Measurements from ENCODE around the gene PIP5K1C.
A peak's percentile ranks its signal among the peaks of the same experiment; 100 is the strongest.

PIP5K1C gene, protein sequence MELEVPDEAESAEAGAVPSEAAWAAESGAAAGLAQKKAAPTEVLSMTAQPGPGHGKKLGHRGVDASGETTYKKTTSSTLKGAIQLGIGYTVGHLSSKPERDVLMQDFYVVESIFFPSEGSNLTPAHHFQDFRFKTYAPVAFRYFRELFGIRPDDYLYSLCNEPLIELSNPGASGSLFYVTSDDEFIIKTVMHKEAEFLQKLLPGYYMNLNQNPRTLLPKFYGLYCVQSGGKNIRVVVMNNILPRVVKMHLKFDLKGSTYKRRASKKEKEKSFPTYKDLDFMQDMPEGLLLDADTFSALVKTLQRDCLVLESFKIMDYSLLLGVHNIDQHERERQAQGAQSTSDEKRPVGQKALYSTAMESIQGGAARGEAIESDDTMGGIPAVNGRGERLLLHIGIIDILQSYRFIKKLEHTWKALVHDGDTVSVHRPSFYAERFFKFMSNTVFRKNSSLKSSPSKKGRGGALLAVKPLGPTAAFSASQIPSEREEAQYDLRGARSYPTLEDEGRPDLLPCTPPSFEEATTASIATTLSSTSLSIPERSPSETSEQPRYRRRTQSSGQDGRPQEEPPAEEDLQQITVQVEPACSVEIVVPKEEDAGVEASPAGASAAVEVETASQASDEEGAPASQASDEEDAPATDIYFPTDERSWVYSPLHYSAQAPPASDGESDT

DNA sequence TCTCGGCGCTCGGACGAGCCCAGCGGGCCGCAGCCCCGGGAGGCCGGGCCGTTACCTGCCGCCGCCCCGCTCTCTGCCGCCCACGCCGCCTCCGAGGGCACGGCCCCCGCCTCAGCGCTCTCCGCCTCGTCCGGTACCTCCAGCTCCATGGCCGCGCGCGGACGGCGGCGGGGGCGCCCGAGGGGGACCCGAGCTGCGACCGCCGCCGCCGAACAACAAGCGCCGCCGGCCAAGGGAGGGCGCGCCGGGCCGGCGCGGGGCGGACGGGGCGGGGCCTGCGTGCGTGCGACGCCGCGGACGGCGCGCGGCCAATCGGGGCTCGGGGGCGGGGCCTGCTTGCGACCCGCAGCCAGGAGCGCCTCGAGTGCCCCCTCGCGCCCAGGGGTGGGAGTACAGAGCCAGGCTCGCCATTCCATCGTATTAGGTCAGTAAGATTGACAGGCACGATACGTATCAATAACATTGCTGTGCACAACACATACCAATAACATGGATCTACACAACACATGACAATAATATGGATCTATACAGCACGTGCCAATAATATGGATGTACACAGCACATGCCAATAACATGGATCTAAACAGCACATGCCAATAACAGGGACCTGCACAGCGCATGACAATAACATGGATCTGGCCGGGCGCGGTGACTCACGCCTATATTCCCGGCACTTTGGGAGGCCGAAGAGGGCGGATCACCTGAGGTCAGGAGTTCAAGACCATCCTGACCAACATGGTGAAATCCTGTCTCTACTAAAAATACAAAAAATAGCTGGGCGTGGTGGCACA is at the start of gene PIP5K1C:
PIP5K1C (minus strand) TSS at position 227 of the 791 bp plus-strand sequence; CDS start at position 149, 78 bp downstream.
- Mint-ChIP-seq H3K4me3 (peak within 1 kb of the TSS; percentile 94), H3K4me1 (peaks cover 43% of the 10 kb centered on the region), H3K9me3 (no peaks in the 10 kb centered on the region), H3K27ac (peak within 1 kb of the TSS; percentile 87), H3K36me3 (peaks cover 28% of the 10 kb centered on the region)
- DNase-seq (ENCODE audit: low spot score in 2 of 2) (peak; percentile 96 to 97), ATAC-seq (peak; percentile 92)

DNA sequence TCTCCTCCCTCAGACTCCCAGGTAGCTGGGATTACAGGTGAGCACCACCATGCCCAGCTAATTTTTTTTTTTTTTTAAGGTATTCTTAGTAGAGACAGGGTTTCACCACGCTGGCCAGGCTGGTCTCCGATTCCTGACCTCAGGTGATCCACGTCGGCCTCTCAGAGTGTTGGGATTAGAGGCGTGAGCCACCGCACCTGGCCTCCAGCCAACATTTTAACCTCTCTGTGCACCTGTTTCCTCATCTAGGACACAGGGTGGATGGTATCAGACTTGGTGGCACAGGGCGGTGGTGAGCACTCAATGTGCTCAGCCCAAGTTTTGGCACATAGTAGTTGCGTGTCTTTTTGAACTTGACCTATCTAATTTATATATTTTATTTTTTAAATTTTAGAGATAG is 48.7 kb upstream of the PIP5K1C start:
- no peaks in the 10 kb centered on the region for H3K4me1 Mint-ChIP-seq
- H3K4me3 Mint-ChIP-seq = no peak overlapping the region
- H3K9me3 Mint-ChIP-seq = no peaks in the 10 kb centered on the region
- H3K36me3 Mint-ChIP-seq = peaks cover 29% of the 10 kb centered on the region
- DNase-seq (ENCODE audit: low spot score in 2 of 2) (no peak), ATAC-seq (no peak)
- no peak overlapping the region for H3K27ac Mint-ChIP-seq

DNA sequence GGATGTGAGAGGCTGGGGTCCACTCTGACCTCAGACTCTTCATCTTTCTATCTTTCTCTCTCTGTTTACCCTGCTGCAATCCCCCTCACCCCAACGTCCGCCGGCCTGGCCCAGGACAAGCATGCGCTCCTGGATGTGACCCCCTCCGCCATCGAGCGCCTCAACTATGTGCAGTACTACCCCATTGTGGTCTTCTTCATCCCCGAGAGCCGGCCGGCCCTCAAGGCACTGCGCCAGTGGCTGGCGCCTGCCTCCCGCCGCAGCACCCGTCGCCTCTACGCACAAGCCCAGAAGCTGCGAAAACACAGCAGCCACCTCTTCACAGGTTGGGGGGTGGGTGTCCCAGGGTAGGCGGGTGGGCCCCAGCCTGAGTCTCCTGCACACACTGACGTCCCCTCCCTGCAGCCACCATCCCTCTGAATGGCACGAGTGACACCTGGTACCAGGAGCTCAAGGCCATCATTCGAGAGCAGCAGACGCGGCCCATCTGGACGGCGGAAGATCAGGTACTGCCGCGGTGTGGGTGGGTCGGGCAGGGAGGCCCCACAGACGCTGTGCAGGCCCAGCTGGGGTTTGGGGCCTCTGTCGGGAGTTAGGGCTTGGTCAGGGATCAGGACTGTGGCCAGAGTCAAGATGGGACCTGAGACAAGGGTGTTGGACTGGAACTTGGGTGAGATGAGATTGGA is 46.2 kb upstream of the PIP5K1C start:
- Mint-ChIP-seq H3K9me3 (no peaks in the 10 kb centered on the region), H3K4me3 (no peak overlapping the region), H3K36me3 (peaks cover 19% of the 10 kb centered on the region), H3K4me1 (no peaks in the 10 kb centered on the region), H3K27ac (no peak overlapping the region)
- DNase-seq (ENCODE audit: low spot score in 2 of 2) (no peak), ATAC-seq (no peak)

DNA sequence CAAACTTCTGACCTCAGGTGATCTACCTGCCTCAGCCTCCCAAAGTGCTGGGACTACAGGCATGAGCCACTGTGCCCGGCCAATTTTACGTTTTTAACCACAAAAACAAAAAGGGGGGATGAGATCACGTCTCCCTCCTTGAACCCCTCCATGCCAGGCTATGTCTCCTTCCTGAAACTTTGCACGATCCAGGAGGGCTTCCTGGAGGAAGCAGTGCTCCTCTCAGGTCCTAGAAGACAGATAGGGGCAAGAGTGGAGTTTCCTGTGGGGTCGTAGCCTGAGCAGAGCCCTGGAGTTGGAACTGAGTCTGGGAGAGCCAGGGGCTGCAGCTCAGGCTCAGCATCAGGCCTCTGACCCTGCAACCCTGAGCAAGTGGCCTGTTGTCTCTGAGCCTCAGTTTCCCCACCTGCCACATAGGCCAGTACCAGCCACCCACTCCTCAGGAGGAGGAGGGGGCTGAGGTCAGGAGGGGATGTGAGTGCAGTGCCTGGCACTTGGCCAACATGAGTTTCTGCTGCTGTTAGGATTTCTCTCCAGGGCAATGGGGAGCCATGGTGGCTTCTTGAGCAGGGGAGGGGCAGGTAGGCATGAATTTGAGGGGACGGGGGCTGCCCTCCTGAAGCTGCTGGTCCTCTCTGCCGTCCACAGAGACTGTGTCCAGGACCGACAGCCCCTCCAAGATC is 45.2 kb upstream of the PIP5K1C start:
- no peak for DNase-seq (ENCODE audit: low spot score in 2 of 2)
- no peak overlapping the region for H3K4me3 Mint-ChIP-seq

DNA sequence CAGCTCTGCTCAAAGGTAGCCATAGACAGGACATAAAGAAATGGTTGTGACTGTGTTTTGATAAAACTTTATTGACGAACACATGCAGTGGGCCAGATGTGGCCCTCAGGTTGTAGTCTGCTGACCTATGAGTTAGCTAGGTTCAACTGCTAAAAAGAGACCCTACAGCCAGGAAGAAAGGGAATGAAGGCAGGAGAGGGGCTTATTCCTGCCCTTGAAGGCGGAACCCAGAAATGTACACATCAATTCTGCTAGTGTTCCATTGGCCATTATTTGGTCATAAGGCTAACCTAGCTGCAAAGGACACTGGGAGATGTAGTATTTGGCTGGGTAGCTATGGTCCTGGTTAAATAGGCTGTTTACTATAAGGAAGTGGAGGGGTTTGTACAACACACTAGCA is 43.2 kb upstream of the PIP5K1C start:
- Mint-ChIP-seq H3K27ac (no peak overlapping the region), H3K4me3 (no peak overlapping the region), H3K36me3 (no peaks in the 10 kb centered on the region), H3K9me3 (no peaks in the 10 kb centered on the region), H3K4me1 (no peaks in the 10 kb centered on the region)
- DNase-seq (ENCODE audit: low spot score in 2 of 2) = no peak
- ATAC-seq = no peak

More for the DNA sequence above, 45.2 kb upstream of the PIP5K1C start:
- Mint-ChIP-seq H3K27ac (no peak overlapping the region), H3K36me3 (peaks cover 13% of the 10 kb centered on the region), H3K4me1 (no peaks in the 10 kb centered on the region), H3K9me3 (no peaks in the 10 kb centered on the region)
- peak; percentile 28 for ATAC-seq

DNA sequence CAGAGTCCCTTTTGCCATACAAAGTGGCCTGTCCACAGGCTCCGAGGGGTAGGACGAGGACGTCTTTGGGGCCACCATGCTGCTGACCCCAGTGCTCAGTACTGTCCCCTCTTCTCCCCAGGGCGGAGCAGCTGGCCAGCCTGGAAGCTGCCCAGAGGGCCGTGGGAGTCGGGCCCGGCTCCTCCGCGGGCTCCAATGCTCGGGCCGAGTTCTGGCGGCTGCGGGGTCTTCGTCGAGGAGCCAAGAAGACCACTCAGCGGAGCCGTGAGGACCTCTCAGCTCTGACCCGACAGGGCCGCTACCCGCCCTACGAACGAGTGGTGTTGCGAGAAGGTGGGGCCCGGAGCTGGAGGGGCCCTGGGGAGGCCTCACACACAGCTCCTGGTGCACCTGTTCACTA is 40.2 kb upstream of the PIP5K1C start:
- DNase-seq (ENCODE audit: low spot score in 2 of 2) (no peak), ATAC-seq (no peak)
- no peak overlapping the region for H3K27ac Mint-ChIP-seq
- H3K36me3 Mint-ChIP-seq = no peaks in the 10 kb centered on the region
- H3K4me1 Mint-ChIP-seq = peaks cover 6% of the 10 kb centered on the region
- no peaks in the 10 kb centered on the region for H3K9me3 Mint-ChIP-seq
- H3K4me3 Mint-ChIP-seq = no peak overlapping the region

DNA sequence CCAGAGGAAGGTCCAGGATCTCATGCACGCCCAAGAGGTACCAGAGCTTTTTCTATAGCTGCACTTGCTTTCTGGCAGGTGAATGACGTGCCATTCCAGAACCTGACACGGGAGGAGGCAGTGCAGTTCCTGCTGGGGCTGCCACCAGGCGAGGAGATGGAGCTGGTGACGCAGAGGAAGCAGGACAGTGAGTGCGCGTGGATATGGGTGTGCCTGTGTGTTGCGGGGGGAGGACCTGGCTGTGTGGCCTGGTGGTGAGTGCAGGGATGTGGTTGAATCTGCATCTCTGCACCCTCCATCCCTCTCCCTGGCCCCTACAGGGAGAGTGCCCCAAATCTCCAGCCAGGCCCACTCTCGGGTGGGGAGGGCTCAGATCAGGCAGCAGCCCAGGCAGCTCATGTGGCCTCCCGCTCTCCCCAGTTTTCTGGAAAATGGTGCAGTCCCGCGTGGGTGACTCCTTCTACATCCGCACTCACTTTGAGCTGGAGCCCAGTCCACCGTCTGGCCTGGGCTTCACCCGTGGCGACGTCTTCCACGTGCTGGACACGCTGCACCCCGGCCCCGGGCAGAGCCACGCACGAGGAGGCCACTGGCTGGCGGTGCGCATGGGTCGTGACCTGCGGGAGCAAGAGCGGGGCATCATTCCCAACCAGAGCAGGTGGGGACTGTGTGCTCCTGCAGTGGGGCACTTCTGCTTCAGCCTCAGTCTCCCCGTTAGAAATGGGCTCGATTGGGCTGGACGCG is 38.4 kb upstream of the PIP5K1C start:
- Mint-ChIP-seq H3K4me1 (peaks cover 6% of the 10 kb centered on the region), H3K4me3 (no peak overlapping the region), H3K36me3 (no peaks in the 10 kb centered on the region), H3K9me3 (no peaks in the 10 kb centered on the region), H3K27ac (no peak overlapping the region)
- DNase-seq (ENCODE audit: low spot score in 2 of 2) (no peak), ATAC-seq (no peak)

DNA sequence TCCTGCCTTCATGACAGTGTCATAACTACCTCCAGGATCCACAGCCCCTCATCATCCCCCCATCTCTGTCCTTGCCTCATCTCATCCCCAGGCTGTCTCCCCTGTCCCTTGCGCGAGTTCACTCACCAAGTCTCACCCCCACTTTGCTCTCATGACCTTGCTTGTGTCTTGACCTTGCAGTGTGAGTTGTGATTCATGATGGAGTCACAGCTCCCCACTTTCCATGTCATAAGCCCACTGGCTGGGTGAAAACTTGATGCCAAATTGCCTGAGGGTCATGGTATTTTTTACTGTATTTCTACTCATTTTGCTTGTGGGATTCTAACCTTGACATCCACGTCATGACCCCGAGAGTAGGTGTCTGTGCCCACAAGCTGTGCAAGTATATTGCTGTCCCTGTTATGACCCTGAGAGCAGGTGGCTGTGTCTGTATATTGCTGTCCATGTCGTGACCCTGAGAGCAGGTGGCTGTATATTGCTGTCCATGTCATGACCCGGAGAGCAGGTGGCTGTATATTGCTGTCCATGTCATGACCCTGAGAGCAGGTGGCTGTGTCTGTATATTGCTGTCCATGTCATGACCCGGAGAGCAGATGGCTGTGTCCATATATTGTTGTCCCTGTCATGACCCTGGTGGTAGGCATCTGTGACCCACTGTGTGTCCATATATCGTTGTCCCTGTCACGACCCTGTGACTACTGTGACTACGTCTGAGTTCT is 37.4 kb upstream of the PIP5K1C start:
- H3K9me3 Mint-ChIP-seq = no peaks in the 10 kb centered on the region
- no peak overlapping the region for H3K27ac Mint-ChIP-seq
- ATAC-seq = no peak
- H3K4me1 Mint-ChIP-seq = peaks cover 6% of the 10 kb centered on the region
- no peaks in the 10 kb centered on the region for H3K36me3 Mint-ChIP-seq
- no peak overlapping the region for H3K4me3 Mint-ChIP-seq
- no peak for DNase-seq (ENCODE audit: low spot score in 2 of 2)

DNA sequence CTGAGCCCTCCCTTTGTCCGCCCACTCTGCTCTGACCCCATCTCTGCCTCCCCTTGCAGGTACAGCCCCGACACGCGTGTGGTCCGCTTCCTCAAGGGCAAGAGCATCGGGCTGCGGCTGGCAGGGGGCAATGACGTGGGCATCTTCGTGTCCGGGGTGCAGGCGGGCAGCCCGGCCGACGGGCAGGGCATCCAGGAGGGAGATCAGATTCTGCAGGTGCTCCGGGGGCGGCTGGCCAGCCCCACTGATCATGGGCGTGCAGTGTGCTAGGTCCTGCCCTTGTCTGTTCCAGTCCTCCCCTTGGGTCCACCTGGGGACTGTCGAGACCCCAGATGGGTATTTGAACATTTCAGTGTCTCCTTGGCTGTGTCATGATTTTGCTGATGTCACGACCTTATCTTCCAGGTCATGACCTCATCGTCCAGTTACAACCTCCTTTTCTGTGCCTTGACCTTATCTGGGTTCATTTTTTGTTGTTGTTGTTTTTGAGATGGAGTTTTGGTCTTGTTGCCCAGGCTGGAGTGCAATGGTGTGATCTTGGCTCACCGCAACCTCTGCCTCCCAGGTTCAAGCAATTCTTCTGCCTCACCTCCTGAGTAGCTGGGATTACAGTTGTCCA is 35.9 kb upstream of the PIP5K1C start:
- DNase-seq (ENCODE audit: low spot score in 2 of 2) (no peak), ATAC-seq (no peak)
- H3K9me3 Mint-ChIP-seq = no peaks in the 10 kb centered on the region
- no peak overlapping the region for H3K27ac Mint-ChIP-seq
- peaks cover 6% of the 10 kb centered on the region for H3K4me1 Mint-ChIP-seq
- no peaks in the 10 kb centered on the region for H3K36me3 Mint-ChIP-seq
- H3K4me3 Mint-ChIP-seq = no peak overlapping the region

DNA sequence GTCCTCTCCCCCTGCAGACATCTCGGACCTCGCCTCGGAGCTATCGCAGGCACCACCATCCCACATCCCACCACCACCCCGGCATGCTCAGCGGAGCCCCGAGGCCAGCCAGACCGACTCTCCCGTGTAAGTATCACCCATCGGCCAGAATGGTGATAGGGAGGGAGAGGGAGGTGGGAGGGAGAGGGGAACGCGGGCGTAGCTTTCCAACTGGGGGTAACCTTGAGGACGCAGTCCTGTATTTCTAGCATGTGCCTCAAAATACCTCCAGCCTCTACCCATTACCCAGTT is 34.0 kb upstream of the PIP5K1C start:
- Mint-ChIP-seq H3K4me1 (peaks cover 8% of the 10 kb centered on the region), H3K27ac (no peak overlapping the region), H3K9me3 (no peaks in the 10 kb centered on the region), H3K4me3 (no peak overlapping the region), H3K36me3 (no peaks in the 10 kb centered on the region)
- ATAC-seq (no peak), DNase-seq (ENCODE audit: low spot score in 2 of 2) (no peak)

DNA sequence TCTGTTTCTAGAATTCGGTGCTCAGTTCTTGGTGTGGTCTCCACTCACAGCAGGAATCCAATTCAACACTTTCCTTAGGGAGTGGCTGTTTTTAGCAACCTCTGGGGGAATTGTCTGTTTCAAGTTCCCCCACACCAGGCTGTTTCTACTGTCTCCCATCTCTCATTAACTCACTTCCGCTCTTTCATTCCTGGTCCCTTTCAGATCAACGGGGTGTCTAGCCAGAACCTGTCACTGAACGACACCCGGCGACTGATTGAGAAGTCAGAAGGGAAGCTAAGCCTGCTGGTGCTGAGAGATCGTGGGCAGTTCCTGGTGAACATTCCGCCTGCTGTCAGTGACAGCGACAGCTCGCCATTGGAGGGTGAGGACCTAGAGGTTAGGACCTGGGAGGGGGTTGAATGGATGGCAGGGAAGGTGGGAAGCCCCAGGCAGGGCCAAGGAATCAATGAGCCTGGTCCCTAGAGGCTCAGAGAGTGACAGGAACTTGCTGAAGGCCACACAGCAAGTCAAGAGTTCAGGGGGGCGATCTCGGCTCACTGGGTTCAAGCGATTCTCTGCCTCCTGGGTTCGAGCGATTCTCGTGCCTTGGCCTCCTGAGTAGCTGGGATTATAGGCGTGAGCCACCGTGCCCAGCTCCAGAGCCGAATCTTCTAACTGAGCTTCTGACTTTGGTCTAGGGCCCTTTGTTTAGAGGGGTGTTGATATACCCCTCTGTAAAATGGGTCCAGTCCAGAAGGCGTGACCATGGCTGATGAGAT is 33.5 kb upstream of the PIP5K1C start:
- no peak for DNase-seq (ENCODE audit: low spot score in 2 of 2)
- Mint-ChIP-seq H3K36me3 (no peaks in the 10 kb centered on the region), H3K4me3 (no peak overlapping the region), H3K4me1 (peaks cover 12% of the 10 kb centered on the region), H3K9me3 (no peaks in the 10 kb centered on the region), H3K27ac (no peak overlapping the region)
- ATAC-seq = no peak

DNA sequence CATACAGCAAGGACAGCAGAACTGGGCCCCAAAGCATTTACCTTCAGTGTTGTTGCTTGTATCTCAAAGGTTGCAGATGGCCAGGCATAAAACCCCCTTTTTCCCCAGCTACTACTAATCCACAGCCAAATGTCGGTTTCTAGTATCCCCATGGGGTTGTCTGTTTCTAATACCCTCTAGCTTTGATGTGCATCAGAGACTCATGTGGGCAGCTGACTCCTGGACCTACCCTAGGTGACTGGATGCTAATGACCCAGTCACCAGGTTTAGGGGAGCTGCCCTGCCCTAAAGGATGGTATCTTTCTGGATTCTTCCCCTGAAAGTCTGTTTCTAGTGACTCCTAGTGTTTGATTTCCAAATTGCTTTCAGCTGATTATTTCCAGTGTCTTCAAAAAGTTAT is 31.8 kb upstream of the PIP5K1C start:
- Mint-ChIP-seq H3K4me3 (no peak overlapping the region), H3K36me3 (no peaks in the 10 kb centered on the region), H3K4me1 (peaks cover 6% of the 10 kb centered on the region), H3K27ac (no peak overlapping the region), H3K9me3 (no peaks in the 10 kb centered on the region)
- no peak for DNase-seq (ENCODE audit: low spot score in 2 of 2)
- no peak for ATAC-seq

DNA sequence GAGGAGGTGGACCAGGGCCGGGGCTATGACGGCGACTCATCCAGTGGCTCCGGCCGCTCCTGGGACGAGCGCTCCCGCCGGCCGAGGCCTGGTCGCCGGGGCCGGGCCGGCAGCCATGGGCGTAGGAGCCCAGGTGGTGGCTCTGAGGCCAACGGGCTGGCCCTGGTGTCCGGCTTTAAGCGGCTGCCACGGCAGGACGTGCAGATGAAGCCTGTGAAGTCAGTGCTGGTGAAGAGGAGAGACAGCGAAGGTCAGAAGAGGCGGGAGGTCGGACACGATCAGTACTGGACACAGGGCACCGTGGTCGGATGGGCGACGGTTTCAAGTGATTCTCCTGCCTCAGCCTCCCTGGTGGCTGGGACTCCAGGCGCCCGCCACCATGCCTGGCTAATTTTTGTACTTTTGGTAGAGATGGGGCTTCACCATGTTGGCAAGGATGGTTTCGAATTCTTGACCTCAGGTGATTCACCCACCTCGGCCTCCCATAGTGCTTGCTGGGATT is 30.2 kb upstream of the PIP5K1C start:
- Mint-ChIP-seq H3K4me1 (peaks cover 6% of the 10 kb centered on the region), H3K36me3 (no peaks in the 10 kb centered on the region), H3K9me3 (no peaks in the 10 kb centered on the region), H3K4me3 (no peak overlapping the region), H3K27ac (no peak overlapping the region)
- DNase-seq (ENCODE audit: low spot score in 2 of 2) = no peak
- no peak for ATAC-seq

Data from stimulated activated effector memory CD8-positive, alpha-beta T cell treated with anti-CD3 and anti-CD28 coated beads, Interleukin-12 subunit alpha, Interleukin-12 subunit beta, amount 100 ng/mL, for 72 hours (primary cell).